Heart left ventricle (tissue), 16 donors: Measurements from ENCODE around the gene CD101. TPM values are rescaled to one million over a fixed set of nuclear protein-coding genes. Genes with fewer than 3 reads are reported as not detected.

Source experiments
- ATAC-seq, 4 donors: fragments of 200-7000 bp; cut with Tn5 transposase; one replicate each; pipeline ENCODE4 v1.9.1; 2020 to 2022; ENCODE audit warnings: moderate library complexity in 4 of 4, mild to moderate bottlenecking in 3 of 4, moderate number of reproducible peaks in 1 of 4
- DNase-seq, 5 donors: peaks; one replicate each; pipeline ENCODE4 v3.0.0-alpha.2; 2020
- H3K27ac ChIP-seq, 12 donors: fragments of 200-600 bp; sonication (generic) in 4 of 12; one replicate each; pipeline versions ENCODE4 v1.5.0 to v1.8.0; 2016 to 2022; ENCODE audit warnings: mild to moderate bottlenecking in 2 of 12
- H3K27me3 ChIP-seq, 9 donors: fragments of 200-600 bp; sonication (generic) in 2 of 9; one replicate each; pipeline versions ENCODE4 v1.5.1 to v1.8.0; 2016 to 2022; ENCODE audit warnings: mild to moderate bottlenecking in 3 of 9
- H3K36me3 ChIP-seq, 9 donors: fragments of 200-600 bp; sonication (generic) in 2 of 9; one replicate each; pipeline versions ENCODE4 v1.5.0 to v1.8.0; 2018 to 2022; ENCODE audit warnings: mild to moderate bottlenecking in 2 of 9
- H3K4me1 ChIP-seq, 12 donors: fragments of 200-600 bp; sonication (generic) in 4 of 12; one replicate each; pipeline versions ENCODE4 v1.5.0 to v1.8.0; 2016 to 2022; ENCODE audit warnings: mild to moderate bottlenecking in 3 of 12
- H3K4me3 ChIP-seq, 12 donors: fragments of 200-600 bp; sonication (generic) in 4 of 12; one replicate each; pipeline versions ENCODE4 v1.5.0 to v1.8.0; 2017 to 2022; ENCODE audit warnings: mild to moderate bottlenecking in 9 of 12, moderate library complexity in 4 of 12
- H3K9me3 ChIP-seq, 12 donors: fragments of 200-600 bp; sonication (generic) in 4 of 12; one replicate each; pipeline versions ENCODE4 v1.5.0 to v1.8.0; 2016 to 2022; ENCODE audit warnings: mild to moderate bottlenecking in 1 of 12
- CTCF ChIP-seq, 12 donors: fragments of 200-600 bp; sonication (generic) in 4 of 12; IDR thresholded peaks; one replicate each; pipeline versions ENCODE4 v1.5.0 to v1.8.0; 2018 to 2022; ENCODE audit warnings: antibody characterized with exemption in 12 of 12, mild to moderate bottlenecking in 5 of 12
- POLR2A ChIP-seq, 2 donors: fragments of 450-650 bp; IDR thresholded peaks; one replicate each; pipeline ENCODE4 v1.6.1; 2017; ENCODE audit warnings: antibody characterized with exemption in 2 of 2, mild to moderate bottlenecking in 2 of 2, moderate library complexity in 2 of 2
- WGBS, 4 donors: extraction: QIAGEN DNeasy Blood & Tissue Kit in 2 of 4; methylation state at CpG; one replicate each; pipeline versions ENCODE4 v1.1.5 to v1.1.7; 2013 to 2018; 5-methylcytosine and 5-hydroxymethylcytosine counted together
- intact Hi-C, 10 donors: fragments of 100-400 bp; cut with DNase I; formaldehyde crosslinking; loops; one replicate each; pipeline versions ENCODE4 v1.11.1 to v1.14.2; 2022
- polyA plus RNA-seq, 2 donors: library from polyadenylated mRNA; stranded (reverse); fragments of 200-250 nt; gene quantifications; one replicate each; pipeline ENCODE4 v1.2.3, GENCODE V29; 2013
- total RNA-seq, 9 donors: library from RNA; depleted of rRNA in 2 of 9; stranded (reverse); fragments of >200 nt in 2 of 9; fragmentation: NEBNext Ultra II Directional in 3 of 9; extraction: Animal tissue kit (Norgen Biotek cat#: 25700) in 3 of 9; gene quantifications; one replicate each; pipeline versions ENCODE4 v1.1.0 to v1.2.4, GENCODE V29; 2016 to 2023
- donor health status: ischemic (EF 13 %, LVEDD 7.1; RV severe dilation, severe dysfunction).
- donor health status: healthy with polysubstance abuse.
- donor health status: DM: no; HTN: yes; CAD: no.
- donor health status: DM: no; HTN: no; CAD: no.
- donor health status: ischemic (EF 25% LVEDD 6.9; RV normal size, moderate dysfunction).
- donor health status: ischemic (EF 25% LVEDD 5.7; RV mildly dilated, moderate dysfunction).
- donor health status: healthy.
- donor health status: DM: yes; HTN: yes; CAD: no.
- donor health status: ischemic (EF 35%, LVEDD 5.7; RV mildly dilated, moderate dysfunction).
- donor health status: nonischemic (EF 11% LVEDD 7.7; RV severe dilation, severe dysfunction).
- donor health status: DM: yes; HTN: yes; CAD: no.
- donor health status: PGD.
- donor health status: ischemic (EF 29% LVEDD 5.4; RV normal size, mild dysfunction).
- donor health status: nonischemic (EF 23%, LVEDD 6.1; RV moderate dilation, normal function).

CD101 gene
- total and polyA plus RNA-seq, 11 donors: 0.38 to 2.5 (median 0.87) TPM

GRCh38 chr1:117060441-117061317 is 59.1 kb downstream of the CD101 start:
- Histone ChIP-seq H3K9me3 (no peaks in the 10 kb centered on the region), H3K36me3 (peaks cover 0 to 17% (median 0%) of the 10 kb centered on the region in 9 donors), H3K27ac (peak overlapping the region in 10 of 12 donors; percentile 1 to 70 (median 57)), H3K4me3 (peak overlapping the region; percentile 67 to 88 (median 73)), H3K4me1 (peaks cover 0 to 27% (median 7%) of the 10 kb centered on the region in 12 donors), H3K27me3 (no peaks in the 10 kb centered on the region)
- WGBS, 4 donors: 27 to 33% (median 29%) methylated on average over 34 to 42 of the region's 42 CpGs
- no peak for DNase-seq
- intact Hi-C loops: loop anchor here in 5 of 10 donors (5.0 to 10.0 kb wide), 3 partner anchors 488 to 694 kb away; partner anchors contain the start of genes CD58 (in 1 of the 5) and TENT5C (in 1 of the 5)
- ATAC-seq: peak; percentile 3 to 56 (median 48)
- TF ChIP-seq CTCF (IDR thresholded peaks at IDR 0.05) (no peak), POLR2A (IDR thresholded peaks at IDR 0.05) (no peak)

GRCh38 chr1:117061986-117062415 is 60.4 kb downstream of the CD101 start:
- intact Hi-C loops: loop anchor here in 5 of 10 donors (5.0 to 10.0 kb wide), 3 partner anchors 490 to 693 kb away; partner anchors contain the start of genes CD58 (in 1 of the 5) and TENT5C (in 1 of the 5)
- Histone ChIP-seq H3K27me3 (no peaks in the 10 kb centered on the region), H3K36me3 (peaks cover 0 to 17% (median 0%) of the 10 kb centered on the region in 9 donors), H3K9me3 (no peaks in the 10 kb centered on the region), H3K4me3 (no peak overlapping the region), H3K4me1 (peaks cover 0 to 27% (median 7%) of the 10 kb centered on the region in 12 donors), H3K27ac (no peak overlapping the region)
- TF ChIP-seq CTCF (IDR thresholded peaks at IDR 0.05) (no peak), POLR2A (IDR thresholded peaks at IDR 0.05) (no peak)
- 84 to 93% (median 88%) methylated on average over 2 of the region's 2 CpGs for WGBS, 4 donors
- DNase-seq (no peak), ATAC-seq (no peak)

GRCh38 chr1:117066367-117066766 is 64.8 kb downstream of the CD101 start:
- TF ChIP-seq POLR2A (IDR thresholded peaks at IDR 0.05) (no peak), CTCF (IDR thresholded peaks at IDR 0.05) (no peak)
- Histone ChIP-seq H3K27ac (no peak overlapping the region), H3K36me3 (peaks cover 0 to 17% (median 0%) of the 10 kb centered on the region in 9 donors), H3K4me1 (peaks cover 0 to 10% (median 0%) of the 10 kb centered on the region in 12 donors), H3K4me3 (no peak overlapping the region), H3K27me3 (no peaks in the 10 kb centered on the region), H3K9me3 (no peaks in the 10 kb centered on the region)
- WGBS, 4 donors: 64 to 70% (median 67%) methylated on average over 6 of the region's 6 CpGs
- no peak for DNase-seq
- intact Hi-C loops: loop anchor here in 8 of 10 donors (2.0 to 10.0 kb wide), 7 partner anchors 56 to 691 kb away; partner anchors contain the start of genes TENT5C (in 1 of the 8) and TRIM45 (in 1 of the 8)
- no peak for ATAC-seq
